ENCODE results near the gene EXOC7.

The EXOC7 gene

DNA sequence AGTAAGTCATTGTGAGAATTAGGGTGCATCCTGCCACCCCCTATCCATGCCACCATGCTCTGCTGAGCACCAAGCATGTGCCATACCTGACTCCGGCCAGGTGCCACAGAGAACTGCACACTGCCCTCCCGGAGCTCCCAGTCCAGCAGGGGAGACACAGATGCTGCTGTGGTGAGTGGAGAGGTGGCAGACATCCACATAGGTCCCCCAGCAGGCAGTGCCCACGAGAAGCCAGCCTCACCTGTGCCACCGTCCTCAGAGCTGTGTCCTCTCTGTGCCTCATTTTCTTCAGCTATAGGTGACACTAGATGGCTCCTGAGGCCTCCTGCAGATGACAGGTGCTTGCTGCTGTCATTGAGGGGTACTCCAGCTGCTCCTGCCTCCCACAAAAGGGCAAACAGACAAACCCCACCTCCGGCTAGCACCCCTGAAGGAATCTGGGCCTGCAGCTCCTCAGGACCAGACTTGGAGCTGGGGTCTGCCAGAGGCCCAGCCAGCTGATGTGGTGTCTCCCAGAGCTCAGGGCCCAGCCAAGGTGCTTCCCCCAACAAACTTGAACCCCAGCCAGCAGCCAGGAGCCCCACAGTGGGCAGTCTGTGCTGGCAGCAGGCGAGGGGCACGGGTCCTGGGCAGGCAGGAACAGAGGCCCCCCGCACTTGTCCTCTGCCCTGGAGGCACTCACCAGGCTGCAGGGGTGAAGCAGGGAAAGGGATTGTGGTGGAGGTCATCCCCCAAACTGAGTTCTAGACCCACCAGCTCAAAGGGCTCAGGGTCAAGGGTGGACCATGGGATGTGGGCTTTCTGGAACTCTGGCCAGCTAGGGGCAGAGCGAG lies 20.4 kb upstream of the EXOC7 start:
- TF ChIP-seq, protein P1, sequence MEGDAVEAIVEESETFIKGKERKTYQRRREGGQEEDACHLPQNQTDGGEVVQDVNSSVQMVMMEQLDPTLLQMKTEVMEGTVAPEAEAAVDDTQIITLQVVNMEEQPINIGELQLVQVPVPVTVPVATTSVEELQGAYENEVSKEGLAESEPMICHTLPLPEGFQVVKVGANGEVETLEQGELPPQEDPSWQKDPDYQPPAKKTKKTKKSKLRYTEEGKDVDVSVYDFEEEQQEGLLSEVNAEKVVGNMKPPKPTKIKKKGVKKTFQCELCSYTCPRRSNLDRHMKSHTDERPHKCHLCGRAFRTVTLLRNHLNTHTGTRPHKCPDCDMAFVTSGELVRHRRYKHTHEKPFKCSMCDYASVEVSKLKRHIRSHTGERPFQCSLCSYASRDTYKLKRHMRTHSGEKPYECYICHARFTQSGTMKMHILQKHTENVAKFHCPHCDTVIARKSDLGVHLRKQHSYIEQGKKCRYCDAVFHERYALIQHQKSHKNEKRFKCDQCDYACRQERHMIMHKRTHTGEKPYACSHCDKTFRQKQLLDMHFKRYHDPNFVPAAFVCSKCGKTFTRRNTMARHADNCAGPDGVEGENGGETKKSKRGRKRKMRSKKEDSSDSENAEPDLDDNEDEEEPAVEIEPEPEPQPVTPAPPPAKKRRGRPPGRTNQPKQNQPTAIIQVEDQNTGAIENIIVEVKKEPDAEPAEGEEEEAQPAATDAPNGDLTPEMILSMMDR (IDR thresholded peaks at IDR 0.05; ENCODE audit: low read depth, low read length): no peak
- no peak for DNase-seq (ENCODE audit: extremely low read depth, low read depth)

DNA sequence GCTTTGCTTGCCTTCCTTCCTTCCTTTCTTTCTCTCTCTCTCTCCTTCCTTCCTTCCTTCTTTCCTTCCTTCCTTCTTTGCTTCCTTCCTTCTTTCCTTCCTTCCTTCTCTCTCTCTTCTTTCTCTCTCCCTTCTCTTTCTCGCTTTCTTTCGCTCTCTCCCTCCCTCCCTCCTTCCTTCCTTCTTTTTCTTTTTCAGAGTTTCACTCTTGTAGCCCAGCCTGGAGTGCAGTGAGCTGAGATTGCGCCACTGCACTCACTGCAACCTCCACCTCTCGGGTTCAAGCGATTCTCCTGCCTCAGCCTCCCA lies 19.6 kb upstream of the EXOC7 start:
- no peak for DNase-seq (ENCODE audit: extremely low read depth, low read depth)
- TF ChIP-seq, protein P1 (IDR thresholded peaks at IDR 0.05; ENCODE audit: low read depth, low read length): no peak

DNA sequence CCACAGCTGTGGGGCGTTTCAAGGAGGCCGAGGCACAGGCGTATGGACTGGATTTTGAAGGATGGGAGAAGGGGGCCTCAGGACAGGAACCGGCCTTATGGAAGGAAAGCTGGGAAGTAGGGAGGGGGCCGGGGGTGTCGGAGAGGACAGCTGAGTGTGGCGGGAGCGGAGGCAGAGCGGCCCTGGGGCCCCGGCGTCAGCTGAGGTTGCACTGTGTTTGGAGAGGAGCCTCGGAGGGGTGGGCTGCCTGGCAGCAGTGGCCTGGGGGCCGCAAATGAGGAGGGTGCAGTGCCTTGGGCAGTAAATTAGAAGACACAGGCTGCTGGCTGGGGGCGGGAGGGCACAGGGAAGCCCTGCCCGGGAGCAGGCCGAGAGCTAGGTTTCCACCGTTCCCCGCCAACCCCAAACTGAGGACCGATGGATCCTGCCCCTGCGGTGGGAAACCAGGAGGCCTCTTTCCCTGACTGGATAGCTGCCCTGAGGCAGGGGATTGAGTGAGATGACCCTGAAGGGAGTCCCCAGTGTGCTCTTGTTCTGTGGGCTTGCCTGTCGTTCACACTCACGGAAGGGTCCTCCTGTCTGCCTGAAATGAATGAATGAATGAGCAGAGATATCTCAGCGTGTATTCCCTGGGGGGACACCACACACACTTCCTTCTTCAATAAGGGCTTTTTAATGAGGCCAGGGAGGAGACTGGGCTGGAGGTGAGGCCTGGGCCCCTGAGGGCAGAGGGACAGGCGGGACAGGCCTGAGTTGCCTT lies 19.0 kb upstream of the EXOC7 start:
- DNase-seq (ENCODE audit: extremely low read depth, low read depth): no peak
- TF ChIP-seq, protein P1 (IDR thresholded peaks at IDR 0.05; ENCODE audit: low read depth, low read length): no peak

DNA sequence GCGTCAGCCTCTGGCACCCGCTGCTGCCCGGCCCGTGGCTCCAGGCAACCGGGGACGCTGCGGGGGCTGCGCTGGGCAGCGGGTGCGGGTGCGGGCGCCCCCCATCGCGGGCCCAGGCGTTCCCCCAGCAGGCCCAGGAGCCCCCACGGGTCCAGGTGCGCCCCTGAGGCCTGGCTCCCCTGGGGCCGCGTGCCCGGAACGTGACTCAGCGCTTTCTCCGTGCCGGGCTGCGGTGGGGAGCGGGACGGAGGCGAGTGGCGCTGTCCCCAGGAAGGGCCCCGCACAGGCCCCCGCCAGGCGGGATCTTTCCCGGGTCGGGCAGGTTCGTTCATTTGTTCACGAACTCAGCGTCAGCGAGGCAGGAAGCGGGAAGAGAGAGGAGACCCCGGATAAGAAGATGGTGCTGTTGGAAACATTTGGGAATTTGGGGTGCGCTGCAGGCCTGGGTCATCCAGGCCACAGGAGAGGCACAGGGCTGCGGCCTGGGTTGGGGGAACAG lies 18.4 kb upstream of the EXOC7 start:
- TF ChIP-seq, protein P1 (IDR thresholded peaks at IDR 0.05; ENCODE audit: low read depth, low read length): no peak
- no peak for DNase-seq (ENCODE audit: extremely low read depth, low read depth)

DNA sequence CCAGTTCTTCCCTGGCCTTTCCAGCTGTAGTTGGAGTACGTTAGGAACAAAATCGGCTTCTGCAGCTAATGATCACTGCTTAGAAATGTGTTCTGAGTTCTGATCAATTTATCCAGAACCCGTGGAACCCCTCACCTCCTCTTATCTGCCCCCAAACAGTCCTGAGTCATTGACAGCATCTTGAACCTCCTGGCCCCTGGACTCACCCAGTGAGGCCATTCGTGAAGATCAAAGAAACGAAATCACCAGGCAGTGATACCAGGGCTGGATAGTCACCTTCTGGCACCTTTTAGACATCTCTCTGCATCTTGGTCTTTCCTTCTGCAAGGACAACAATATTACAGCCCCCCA lies 17.0 kb upstream of the EXOC7 start:
- TF ChIP-seq, protein P1 (IDR thresholded peaks at IDR 0.05; ENCODE audit: low read depth, low read length): no peak
- no peak for DNase-seq (ENCODE audit: extremely low read depth, low read depth)

DNA sequence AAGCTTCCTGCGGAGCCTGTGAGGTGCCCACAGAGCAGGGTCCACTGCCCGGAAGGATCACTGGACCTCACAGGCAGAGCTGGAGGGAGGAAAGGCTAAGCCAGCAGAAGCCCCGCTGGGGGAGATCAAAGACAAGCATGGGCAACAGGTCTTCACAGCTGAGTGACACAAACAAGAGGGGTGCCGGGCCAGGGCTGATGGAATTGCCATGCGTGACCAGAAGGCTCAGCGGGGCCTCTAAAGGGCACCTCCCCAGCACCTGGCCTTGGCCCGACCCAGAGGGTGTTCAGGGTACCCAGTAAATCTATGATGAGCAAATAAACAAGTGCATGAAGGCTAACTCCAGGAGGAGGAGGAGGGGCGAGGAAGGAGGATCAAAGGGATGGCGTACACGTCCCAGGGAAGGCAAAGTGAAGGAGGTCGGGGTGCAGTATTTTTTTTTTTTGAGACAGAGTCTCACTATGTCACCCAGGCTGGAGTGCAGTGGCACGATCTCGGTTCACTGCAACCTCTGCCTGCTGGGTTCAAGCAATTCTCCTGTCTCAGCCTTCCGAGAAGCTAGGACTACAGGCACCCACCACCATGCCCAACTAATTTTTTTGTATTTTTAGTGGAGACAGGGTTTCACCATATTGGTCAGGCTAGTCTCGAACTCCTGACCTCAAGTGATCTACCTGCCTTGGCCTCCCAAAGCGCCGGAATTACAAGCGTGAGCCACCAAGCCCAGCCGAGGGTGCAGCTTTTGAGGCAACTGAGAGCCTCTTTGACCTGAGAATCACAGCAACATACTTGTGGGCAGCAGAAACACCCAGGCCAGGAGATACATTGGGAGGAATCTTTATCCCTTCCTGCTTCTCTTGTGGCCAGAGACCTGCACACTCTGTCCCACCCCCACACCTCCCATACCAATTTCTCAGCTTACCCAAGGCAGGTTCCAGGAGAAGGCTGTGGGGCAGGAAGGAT lies 16.1 kb upstream of the EXOC7 start:
- DNase-seq (ENCODE audit: extremely low read depth, low read depth): no peak

More for the DNA sequence above, 16.1 kb upstream of the EXOC7 start:
- TF ChIP-seq, protein P1 (IDR thresholded peaks at IDR 0.05; ENCODE audit: low read depth, low read length): no peak
